HG02623 (cell line): ENCODE data around the gene CYP26B1.

Experiments
- ATAC-seq: cut with Tn5 transposase; IDR thresholded peaks from one replicate; pipeline ENCODE4 v1.9.1; 2021; ENCODE audit warnings: moderate library complexity; ENCODE audit not compliant: unreplicated experiment

Gene CYP26B1

GRCh38 chr2:72084584-72084976 is 63.1 kb downstream of the CYP26B1 start:
- no peak for ATAC-seq

GRCh38 chr2:72083751-72084583 is 63.7 kb downstream of the CYP26B1 start:
- ATAC-seq = no peak

- no peak for ATAC-seq
Measured at GRCh38 chr2:72082887-72083286, 64.8 kb downstream of the CYP26B1 start.

GRCh38 chr2:72082021-72082601 is 65.6 kb downstream of the CYP26B1 start:
- no peak for ATAC-seq

GRCh38 chr2:72081451-72081850 is 66.2 kb downstream of the CYP26B1 start:
- ATAC-seq = no peak

- no peak for ATAC-seq
Measured at GRCh38 chr2:72080286-72081145, 67.1 kb downstream of the CYP26B1 start.
